RKO (cell line): Measurements from ENCODE around the gene ATG4D.
A peak's percentile ranks its signal among the peaks of the same experiment; 100 is the strongest.
"Not testable (repeated sequence)": the region's sequence is repeated elsewhere in the genome, so short reads cannot be mapped to it uniquely, and the experiment has no call there.

Experiments
- DNase-seq: peaks from one replicate; pipeline ENCODE4 v3.0.0-alpha.2; 2016; ENCODE audit warnings: low spot score

Gene ATG4D

DNA sequence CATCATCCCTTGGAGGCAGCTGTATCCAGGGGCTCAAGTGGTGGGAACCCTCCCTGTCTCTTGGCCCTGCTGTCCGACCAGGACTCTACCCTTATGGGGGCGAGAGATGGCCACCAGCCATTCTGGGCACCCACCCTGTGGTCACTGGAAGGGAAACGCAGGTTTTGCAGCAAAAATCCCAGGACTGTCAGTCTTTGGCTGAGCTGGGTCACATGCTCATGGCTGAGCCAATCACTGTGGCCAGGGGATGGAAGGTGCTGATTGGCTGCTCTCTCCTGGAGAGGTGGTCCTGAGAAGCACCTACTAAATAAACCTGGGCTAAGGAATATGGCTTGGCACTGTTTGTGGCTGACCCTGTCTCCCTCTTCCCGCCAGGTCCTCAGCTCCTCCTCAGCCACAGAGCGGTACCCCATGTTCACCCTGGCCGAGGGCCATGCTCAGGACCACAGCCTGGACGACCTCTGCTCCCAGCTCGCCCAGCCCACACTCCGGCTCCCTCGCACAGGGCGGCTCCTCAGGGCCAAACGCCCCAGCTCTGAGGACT is 8.9 kb downstream of the ATG4D start:
- DNase-seq, result peak; percentile 46

DNA sequence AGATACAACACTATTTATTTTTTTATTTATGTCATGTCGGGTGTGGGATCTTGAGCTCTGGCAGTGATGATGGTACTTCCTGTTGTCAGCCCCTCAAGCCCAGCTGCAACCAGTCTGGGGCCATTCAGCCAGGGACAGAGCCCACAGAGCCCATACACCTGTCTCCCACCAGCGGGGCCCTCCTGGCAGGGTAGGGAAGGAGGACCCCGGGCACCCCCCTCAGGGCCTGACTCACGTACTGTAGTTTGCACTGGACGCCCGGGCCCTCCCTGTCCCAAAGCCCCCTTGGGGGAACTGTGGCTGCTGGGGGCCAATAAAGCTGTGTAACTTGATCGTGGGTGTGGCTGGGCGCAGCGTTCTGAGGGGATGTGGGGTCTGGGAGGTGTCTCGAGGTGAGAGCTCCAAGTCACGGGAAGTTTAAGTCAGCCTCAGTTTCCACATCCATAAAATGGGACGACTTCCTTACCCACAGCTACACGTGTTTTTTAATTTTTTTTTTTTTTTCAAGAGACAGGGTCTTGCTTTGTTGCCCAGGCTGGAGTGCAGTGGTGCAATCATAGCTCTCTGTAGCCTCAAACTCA is 9.5 kb downstream of the ATG4D start:
- no peak for DNase-seq

DNA sequence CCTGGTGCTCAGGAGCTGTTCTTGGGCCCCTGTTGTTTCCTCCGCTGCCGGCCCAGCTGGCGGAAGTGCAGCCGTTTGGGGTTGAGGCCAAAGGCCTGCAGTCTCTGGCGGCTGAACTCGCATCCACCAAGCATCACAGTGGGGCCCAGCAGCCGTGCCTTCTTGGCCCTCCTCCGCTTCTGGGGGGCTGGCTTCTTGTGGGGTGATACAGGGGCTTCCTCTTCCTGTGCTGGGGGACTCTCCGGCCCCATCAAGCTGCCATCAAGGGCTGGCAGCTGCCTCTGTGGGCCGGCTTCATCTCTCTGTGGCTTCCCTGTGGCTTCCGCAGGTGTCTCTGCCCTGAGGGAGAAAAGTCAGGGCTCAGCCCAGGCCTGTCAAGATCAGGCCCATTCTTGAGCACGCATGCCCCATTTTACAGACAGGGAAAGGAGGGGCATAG is 10.3 kb downstream of the ATG4D start:
- DNase-seq, result no peak

- no peak for DNase-seq
Observed at GRCh38 chr19:10554760-10555609, 11.3 kb downstream of the ATG4D start.

DNA sequence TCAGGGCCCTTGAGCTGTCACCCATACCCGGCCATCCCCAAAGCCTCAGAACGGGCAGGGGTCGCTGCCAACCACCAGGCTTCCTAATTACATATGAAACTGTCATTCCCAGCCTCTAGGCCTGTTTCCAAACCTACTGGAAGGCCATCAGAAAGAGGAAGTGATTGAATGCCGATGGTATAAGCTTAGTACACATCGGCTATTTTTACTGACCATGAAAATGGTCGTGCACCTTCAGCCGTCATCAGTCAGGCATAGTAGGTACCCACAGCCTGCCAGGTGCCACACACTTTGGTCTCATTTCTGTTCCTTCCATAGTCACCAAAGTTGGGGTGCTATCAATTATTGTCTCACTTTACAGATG is 11.9 kb downstream of the ATG4D start:
- no peak for DNase-seq

GRCh38 chr19:10557603-10558197 is 14.0 kb downstream of the ATG4D start:
- DNase-seq, result no peak

GRCh38 chr19:10560154-10560553 is 16.4 kb downstream of the ATG4D start:
- DNase-seq, result no peak

GRCh38 chr19:10562609-10563008 is 18.9 kb downstream of the ATG4D start:
- no peak for DNase-seq

DNA sequence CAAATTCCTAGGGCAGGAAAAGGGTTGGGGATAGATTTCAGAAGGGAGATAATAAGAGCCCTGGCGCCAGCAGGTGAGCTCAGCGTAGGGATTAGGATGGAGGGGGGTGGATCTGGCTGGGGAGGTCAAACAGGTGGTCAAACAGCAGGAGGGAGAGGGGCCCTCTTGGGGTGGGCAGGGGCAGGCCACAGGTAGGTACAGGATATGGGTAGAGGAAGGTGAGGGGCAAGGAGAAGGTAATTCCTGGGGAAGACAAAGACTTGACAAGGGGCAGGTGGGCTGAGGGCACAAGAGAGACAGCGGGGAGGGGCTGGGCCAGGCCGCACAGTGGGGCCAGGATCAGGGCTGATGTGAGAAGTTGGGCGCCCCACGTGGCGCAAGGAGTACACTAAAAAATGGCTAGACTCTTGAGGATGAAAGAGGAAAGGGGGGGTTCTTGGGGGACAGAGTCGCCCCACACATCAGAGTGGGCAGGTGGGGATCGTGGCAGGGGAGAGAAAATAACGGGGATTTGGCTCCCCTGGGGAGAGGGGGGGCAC is 21.4 kb downstream of the ATG4D start:
- peak; percentile 81 for DNase-seq

GRCh38 chr19:10565567-10566407 is 22.1 kb downstream of the ATG4D start, which contains the start of gene KRI1:
Gene KRI1 (minus strand): TSS chr19:10566010. CDS start chr19:10565999, 11 bp downstream.
- peak; percentile 97 for DNase-seq

- DNase-seq, result no peak
Observed at GRCh38 chr19:10566408-10566657, 22.6 kb downstream of the ATG4D start.

DNA sequence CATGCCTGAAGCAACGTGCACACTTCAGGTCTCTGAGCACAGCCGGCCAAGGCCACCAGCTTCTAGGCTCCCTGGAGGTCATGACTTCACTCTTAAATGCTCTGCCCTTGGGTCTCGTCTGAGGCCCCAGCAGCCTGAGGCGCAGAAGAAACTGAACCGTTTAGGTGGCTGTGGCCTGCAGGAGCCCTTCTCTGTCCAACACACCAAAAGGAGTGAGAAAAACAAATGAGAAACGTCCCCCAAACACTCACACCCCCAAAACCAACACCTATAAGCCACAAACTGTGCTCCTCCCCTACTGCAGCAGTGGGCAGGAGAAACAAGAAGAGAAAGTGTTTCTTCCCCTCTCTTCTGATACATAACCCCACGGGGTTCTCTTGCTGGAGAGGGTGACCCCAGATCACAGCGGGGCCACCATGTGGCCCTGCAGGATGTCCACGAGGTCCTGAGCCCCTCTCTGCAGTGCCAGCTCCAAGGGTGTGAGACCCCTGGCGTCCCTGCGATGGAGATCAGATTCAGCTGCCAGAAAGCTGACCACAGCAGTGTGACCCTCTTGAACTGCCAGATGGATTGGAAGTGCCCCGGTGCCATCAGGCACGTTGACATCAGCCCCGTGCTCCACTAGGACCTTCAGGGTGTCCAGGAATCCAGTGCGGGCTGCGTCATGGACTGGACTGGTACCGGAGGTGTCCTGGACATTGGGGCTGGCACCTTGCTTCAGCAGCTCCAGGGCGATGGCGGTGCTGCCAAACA is 23.1 kb downstream of the ATG4D start:
- no peak for DNase-seq

GRCh38 chr19:10567656-10568055 is 24.0 kb downstream of the ATG4D start:
- DNase-seq, result no peak

- DNase-seq, result peak; percentile 42
Observed at GRCh38 chr19:10568062-10568825, 24.5 kb downstream of the ATG4D start.

DNA sequence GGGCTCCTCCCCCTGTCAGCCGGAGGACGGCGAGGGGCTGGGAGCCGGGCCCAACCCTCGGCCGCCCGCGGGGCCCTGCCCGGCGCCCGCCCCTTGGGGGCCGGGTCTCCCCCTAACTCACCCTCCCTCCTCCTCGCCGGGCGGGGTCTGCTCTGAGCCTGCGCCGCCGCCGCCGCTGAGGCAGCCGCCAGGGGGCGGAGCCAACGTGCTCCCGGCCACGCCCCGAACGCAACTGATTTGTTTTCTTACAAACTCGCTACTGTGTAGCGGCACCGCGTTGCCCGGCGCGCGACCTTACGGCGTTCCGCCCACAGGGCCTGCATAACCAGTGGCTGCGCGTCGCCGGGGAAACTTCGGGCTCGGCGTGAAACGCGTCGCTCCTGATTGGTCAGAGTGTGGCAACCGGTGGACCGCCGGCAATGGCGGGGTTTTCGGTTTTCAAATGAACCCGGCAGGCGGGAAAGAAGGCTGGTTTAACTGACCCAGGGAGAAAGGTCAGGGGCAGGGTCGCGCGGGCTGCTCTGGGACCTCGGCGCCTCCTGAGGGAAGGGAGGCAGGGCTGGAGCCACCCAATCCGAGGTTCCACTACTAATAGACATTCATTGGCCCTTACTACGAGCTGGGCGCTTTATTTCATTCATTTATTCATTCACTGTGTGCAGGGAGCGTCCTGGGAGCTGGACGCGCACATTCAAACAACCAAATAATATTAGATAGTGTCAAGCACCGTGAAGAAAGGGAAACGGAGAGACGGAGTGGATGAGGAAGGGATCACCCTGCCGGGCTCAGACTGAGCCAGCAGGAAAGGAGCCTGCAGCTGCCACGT is 25.3 kb downstream of the ATG4D start, which contains the start of gene CDKN2D:
CDKN2D (minus strand) TSS at position 154 of the 826 bp plus-strand sequence. CDS start 326 bp downstream, outside the sequence.
- peak; percentile 99 for DNase-seq

- DNase-seq, result not testable (repeated sequence)
Observed at GRCh38 chr19:10573793-10574192, 30.1 kb downstream of the ATG4D start.

DNA sequence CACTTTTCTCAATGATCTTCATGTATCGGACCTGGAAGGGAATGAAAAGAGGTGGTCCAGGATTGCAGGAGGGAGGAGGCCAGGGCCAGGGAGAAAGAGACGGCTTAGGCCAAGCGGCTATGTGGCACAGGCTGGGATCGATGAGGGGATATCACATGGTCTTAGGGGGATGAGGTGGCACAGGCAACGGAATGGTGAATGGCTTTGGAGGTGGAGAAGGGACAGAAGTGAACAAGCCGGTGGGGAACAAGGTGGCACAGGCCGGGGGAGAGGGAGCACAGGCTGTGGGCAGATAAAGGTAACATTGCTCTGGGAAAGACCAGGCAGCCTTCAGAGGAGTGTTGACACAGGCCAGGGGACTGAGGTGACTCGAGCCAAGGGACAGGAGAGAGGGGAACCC is 30.8 kb downstream of the ATG4D start:
- DNase-seq, result no peak

DNA sequence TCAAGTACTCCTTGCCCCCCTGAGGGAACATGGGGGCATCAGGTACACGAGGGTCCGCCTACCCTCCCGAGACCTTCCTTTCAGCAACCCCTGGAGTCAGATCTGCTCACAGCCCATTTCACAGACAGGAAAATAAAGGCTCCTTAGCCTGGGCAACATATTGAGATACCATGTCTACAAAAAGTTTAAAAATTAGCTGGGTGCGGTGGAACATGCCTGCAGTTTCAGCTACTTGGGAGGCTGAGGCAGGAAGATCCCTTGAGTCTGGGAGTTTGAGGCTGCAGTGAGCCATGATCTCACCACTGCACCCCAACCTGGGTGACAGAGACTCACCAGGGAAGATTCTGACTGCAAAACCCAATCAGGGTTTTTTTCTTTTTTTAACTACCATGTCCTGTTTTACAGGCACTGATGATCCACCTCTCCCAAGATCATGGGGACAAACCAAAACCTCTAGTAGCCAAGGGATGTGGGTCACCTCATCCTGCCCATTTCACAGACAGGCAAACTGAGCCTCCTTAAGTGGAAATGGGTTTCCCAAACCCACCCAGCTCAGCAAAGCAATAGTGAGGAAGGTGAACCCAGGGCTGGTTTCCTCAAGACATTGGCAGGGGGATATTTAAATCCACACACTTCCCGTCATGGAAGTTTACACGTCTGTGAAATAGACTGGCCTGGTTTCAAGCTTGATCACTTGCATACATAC is 31.5 kb downstream of the ATG4D start:
- DNase-seq, result no peak

DNA sequence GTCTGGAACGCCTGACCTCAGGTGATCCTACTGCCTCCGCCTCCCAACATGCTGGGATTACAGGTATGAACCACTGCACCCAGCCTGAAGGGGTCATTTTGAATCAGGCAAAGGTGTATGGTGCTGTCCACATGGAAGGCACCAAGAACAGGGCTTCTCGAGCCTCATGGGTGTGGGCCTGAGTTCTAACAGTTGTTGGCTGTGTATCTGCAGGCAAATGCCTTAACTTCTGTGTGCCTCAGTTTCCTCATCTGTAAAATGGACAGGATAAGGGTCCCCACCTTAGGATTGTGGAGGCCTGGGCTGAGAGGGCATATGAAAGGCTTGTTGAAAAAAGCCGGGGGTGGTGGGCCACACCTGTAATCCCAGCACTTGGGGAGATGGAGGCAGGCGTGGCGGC is 34.2 kb downstream of the ATG4D start:
- no peak for DNase-seq
